GM19438 (cell line): Measurements from ENCODE around the gene FAM171A1.
"Not testable (repeated sequence)": the region's sequence is repeated elsewhere in the genome, so short reads cannot be mapped to it uniquely, and the experiment has no call there.

ENCODE experiments used
- ATAC-seq: cut with Tn5 transposase; IDR thresholded peaks from one replicate; pipeline ENCODE4 v1.9.1; 2021; ENCODE audit warnings: low read depth; ENCODE audit not compliant: unreplicated experiment

FAM171A1 gene

DNA sequence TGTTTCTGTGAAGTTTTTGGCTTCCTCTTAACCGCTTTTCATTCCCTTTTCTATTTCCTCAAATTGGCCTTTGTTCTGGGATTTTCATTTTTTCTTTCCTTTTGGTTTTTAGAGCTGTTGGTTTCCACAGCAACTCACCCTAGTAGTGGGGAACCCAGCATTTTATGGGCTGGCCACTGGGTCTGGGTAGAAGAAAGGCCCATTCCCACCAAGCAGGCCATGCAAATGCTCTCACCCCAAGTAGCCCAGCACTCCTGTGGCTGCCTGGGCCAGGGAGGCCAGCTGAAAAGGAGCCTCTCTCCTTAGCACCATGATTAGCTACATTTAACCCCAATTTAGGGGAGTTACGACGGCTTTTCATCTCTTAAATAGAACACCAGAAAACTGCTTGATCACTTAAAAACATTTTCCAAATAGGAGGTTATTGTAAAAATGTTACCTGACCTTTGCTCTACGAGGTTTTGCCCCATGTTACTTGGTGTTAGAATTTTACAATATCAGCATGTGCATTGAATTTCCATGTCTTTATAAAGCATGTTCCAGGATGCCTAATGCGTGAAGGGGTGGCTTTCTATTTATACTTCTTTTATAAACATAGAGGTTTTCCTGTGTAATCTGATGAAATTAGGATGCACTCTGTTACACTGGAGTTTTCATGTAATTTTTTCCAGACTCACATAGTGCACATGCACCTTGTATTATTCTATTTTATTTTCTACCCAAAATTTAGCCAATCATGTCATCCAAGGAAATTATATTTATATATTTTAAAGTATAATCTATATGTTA, 75.4 kb downstream of the FAM171A1 start:
- ATAC-seq, result no peak

GRCh38 chr10:15293862-15294842, 76.9 kb downstream of the FAM171A1 start:
- ATAC-seq, result no peak

DNA sequence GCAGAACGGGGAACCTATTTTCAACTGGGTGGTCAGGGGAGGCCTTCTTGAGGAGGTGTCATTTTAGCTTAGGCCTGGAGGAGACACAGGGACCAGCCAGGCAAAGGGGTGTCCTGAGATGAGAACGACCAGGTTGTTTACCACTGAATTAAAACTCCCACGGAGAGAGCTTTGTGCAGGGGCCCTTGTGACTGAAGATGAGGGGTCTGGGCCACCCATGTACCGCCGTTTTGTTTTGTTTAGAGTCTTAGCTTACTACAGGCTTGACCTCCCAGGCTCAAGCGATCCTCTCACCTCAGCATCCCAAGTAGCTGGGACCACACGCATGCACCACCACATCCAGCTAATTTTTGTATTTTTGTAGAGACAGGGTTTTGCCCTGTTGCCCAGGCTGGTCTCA, 80.4 kb downstream of the FAM171A1 start:
- ATAC-seq, result no peak

DNA sequence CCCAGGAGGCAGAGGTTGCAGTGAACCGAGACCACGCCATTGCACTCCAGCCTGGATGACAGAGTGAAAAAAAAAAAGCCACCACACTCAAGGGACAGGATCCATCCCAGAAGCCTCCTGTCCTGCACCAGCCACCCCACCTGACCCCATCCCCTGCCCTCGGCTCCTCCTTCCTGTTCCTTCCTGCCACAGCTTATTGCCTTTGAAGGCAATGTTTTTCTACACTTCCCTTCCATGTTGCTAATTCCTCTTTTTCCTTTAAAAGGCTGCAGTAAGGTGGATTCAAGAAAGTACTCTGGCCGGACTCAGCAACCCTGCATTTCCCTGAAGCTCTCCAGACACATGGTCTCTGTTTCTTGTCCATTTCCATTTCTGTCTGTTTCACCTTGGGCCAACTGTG, 80.9 kb downstream of the FAM171A1 start:
- ATAC-seq, result no peak

DNA sequence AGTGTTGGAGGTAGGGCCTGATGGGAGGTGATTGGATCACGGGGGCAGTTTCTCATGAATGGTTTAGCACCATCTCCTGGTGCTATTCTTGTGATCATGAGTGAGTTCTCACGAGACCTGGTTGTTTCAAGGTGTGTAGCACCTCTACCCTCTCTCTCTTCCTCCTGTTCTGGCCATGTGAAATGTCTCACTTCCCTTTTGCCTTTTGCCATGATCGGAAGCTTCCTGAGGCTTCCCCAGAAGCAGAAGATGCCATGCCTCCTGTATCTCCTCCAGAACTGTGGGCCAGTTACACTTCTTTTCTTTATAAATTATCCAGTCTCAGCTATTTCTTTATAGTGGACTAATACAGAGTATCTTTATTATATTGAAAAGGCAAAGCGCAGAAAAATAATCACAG, 90.1 kb downstream of the FAM171A1 start:
- no peak for ATAC-seq

DNA sequence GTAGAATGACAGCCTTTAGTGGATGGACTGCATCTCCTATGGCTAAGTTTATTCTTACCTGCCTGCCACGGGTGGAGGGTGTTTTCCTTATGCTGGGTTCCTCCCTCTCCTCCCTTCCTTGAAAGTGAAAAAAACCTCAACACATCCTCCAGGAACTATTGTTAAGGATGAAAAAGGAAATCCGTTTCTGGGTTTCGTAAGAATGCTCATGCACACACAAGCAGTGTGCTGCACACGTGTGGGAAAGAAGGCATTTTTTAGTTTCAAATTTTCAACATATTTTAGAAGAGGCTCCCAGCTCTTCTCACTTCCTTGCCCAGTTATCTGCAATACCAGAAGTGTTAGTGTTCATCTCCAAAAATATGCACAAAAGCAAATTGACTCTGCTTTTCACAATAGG, 90.6 kb downstream of the FAM171A1 start:
- no peak for ATAC-seq

- no peak for ATAC-seq
Measured at GRCh38 chr10:15279236-15279635, 91.9 kb downstream of the FAM171A1 start.

GRCh38 chr10:15278786-15279185, 92.3 kb downstream of the FAM171A1 start:
- ATAC-seq, result no peak

- not testable (repeated sequence) for ATAC-seq
Measured at GRCh38 chr10:15276039-15276438, 95.0 kb downstream of the FAM171A1 start.

DNA sequence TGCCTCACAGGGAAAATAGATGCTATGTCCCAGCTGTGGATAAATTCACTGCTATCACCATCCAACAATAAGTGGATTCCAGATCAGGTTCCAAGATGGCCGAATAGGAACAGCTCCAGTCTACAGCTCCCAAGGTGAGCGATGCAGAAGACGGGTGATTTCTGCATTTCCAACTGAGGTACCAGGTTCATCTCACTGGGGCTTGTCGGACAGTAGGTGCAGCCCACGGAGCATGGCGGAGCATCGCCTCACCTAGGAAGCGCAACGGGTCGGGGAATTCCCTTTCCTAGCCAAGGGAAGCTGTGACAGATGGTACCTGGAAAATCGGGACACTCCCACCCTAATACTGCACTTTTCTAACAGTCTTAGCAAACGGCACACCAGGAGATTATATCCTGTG, 101.3 kb downstream of the FAM171A1 start:
- ATAC-seq, result not testable (repeated sequence)

DNA sequence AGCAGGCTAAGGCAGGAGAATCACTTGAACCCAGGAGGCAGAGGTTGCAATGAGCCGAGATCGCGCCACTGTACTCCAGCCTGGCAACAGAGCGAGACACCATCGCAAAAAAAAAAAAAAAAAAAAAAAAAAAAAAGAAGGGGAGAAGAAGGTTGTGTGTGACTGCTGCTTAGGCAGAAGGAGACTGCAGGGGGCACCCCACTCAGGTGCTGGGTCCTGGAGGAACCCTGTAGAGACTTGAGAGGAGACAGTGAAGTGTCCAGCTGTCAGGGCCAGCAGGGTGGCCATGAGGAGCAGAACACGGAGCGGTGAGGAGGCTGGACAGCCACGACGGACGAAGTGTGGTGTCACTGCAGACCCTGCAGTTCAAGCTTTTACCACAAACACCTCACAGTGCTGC, 103.6 kb downstream of the FAM171A1 start:
- ATAC-seq, result no peak

DNA sequence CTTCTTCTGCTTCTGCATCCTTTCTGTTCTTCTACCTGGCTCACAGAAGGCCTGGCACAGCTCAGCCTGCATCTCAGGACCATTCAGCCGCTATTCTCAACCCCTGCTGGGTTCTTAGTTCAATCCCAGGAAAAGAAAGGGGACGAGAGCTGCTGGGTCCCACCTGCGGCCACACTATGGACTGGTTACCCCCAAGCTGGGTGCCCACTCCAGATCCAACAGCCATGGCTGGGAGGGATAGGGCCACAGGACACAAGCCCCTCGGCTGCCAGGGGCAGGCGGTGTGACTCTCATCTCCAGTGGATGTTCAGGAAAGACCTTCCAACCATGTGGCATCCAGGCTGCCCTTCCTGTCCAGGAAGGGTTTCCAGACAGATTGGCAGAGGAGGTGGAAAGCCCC, 105.0 kb downstream of the FAM171A1 start:
- no peak for ATAC-seq

DNA sequence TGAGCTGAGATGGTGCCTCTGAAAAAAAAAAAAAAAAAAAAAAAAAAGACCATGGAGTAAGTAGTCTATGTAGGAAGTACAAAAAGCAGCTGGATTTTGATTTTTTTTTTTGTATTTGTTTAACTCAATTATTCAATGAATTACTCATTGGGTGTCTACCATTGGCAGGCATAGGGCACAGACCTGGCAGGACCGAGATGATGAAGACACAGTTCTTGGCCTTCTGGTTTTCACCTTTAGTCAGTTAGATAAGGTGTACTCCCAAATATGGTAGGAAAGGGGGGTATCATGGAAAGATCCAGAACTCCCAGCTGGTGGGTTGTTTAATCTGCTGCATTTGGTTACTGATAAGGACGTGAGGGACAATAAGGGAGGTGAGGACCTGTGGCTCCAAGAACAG, 105.5 kb downstream of the FAM171A1 start:
- ATAC-seq, result no peak

DNA sequence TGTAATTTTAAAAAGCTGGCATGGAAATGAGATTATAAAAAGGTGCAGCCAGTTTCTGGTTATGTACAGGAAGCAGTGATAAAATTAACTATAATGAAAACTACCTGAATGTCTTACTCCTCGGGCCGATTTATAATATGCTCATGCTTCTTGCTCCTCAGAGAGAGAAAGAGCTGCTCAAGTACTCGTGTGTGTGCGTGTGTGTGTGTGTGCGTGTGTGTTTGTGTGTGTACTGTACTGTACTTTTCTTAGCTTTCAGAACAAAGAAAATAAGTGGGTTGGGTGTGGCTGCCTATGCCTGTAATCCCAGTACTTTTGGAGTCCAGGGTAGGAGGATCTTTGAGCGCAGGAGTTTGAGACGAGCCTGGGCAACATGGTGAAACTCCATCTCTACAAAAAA, 106.0 kb downstream of the FAM171A1 start:
- no peak for ATAC-seq

GRCh38 chr10:15263657-15264323, 107.3 kb downstream of the FAM171A1 start:
- no peak for ATAC-seq

- no peak for ATAC-seq
Measured at GRCh38 chr10:15262036-15262713, 108.9 kb downstream of the FAM171A1 start.

GRCh38 chr10:15259136-15259535, 112.0 kb downstream of the FAM171A1 start:
- no peak for ATAC-seq

GRCh38 chr10:15258255-15258654, 112.8 kb downstream of the FAM171A1 start:
- ATAC-seq, result no peak

DNA sequence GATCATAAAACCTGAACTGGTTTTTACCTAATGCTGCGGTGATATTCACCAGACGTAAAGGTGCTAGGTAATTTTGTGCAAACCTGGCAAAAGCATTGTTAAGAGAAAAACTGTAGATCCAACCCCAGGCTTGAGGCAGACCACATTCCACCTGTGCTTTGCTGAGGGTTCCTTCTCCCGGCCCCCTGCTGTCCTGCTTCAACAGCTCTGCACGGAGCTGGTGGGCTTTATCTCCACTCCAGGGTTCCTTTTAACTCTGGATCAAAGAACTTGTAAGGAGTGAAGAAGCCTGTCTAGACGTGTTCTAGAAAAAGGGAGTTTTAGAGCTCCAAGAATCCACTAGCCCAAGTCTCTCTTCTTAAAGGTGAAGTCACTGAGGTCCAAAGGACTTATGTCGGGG, 115.1 kb downstream of the FAM171A1 start:
- no peak for ATAC-seq

DNA sequence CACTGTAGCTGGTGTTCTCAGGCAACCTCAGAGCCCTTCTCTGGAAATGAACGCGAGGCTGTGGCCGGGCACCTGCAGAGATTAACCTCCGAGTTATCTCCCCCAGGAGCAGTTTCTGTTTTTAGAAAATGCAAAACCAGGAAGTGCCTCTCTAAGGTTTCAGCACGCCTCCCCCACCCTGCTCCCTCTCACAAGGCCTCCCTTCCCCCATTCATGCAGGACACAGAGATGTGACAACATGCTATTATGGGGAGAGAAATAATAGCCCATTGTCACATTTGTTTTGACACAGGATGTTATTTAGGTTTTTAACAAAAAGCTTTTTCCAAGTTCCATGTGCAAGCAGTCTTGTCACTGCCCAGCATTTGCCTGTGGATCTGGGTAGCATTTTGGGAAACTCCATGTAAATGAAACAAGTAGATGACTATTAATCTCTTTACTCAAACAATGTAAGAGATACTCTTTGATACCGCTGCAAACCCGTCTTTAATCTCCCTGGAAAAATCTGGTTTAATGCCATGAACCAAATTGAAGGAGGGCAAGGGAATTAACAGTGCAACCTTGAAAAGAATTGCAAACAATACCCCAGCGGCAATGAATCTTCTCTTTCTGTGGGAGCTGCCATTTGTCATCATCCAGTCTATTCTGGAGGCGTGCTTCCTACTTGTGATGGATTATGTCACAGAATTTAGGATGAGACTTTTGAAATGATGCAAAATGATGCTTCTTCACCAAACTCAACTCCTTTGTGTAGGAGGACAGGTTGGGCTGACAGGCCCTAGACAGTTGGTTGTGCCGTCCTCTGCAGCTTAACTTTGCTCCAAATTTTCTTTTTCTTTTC, 116.1 kb downstream of the FAM171A1 start:
- peak; percentile 78 for ATAC-seq
